CD4-positive, alpha-beta T cell treated with Interferon gamma for 1 hour (primary cell): ENCODE results near the gene HES7.
"Not testable (repeated sequence)": the region's sequence is repeated elsewhere in the genome, so short reads cannot be mapped to it uniquely, and the experiment has no call there.

ENCODE experiments used
- DNase-seq: peaks from one replicate; pipeline ENCODE4 v3.0.0-alpha.2; 2020

HES7 gene

DNA sequence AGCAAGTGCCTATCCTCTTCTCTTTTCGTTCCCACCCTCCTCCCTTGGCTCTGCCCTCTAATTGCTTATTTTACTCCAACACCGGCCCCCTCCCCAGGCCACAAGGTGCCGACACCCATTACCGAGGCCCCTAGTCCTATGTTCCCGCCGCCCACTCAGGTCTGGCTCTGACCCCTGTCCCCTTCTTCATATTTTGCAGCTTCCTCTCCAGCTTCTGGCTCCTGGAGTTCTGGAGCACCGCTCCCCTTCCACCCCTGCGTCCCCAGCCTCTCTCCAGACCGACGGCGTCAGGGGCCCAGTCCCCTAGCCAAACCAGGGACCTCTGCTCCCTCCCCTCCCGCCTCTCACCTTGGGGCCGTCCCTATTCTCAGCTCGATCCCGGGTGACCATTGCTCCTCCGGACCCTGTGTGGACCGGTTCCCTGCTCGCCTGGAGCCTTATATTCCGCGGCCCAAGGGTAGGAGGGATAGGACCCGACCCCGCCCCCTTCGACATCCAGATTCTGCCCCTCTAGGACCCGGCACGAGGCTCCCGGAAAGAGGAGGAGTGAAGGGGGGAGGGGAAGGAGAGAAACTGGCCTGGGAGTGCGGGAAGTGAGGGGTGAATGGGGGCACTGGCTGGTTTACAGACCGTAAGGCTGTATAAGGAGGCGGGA lies at the start of gene HES7:
HES7 (minus strand) TSS at position 412 of the 655 bp plus-strand sequence; CDS start at position 390, 22 bp downstream.
- no peak for DNase-seq

DNA sequence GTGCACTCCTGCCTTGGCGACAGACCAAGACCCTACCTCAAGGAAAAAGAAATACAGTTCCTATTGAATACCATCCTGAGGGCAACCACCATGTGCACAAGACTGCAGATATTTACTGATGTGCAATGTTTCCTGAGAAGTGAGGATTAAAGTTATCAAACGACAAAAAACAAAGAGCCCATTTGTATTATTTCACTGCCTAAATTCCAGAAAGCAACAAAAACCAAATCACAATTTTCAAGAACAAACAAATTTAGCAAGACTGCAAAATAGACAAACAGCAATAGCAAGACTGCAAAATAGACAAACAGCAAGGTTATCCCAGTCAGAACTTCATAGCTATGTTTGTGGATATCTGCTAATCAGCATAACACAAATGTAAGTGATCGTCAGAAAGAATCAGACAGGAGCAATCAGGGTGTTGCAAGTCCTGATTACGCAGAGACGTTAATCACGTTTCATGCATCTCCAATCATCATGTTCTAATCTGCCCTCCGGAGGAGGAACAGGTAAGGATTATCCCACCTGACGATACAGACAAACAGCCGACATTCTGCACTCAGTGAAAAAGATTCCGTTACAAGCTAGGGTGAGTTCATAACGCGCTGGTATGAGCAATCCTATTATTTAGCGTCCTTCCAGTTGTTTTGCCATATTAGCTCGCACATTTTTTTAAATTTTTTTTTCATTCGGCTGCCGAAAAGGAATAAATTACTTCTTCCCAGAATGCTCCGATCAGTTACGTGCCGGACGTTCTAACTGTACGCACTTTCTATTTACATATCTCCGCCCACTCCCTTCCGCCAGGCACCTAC lies 49.4 kb upstream of the HES7 start:
- peak; percentile 89 for DNase-seq

DNA sequence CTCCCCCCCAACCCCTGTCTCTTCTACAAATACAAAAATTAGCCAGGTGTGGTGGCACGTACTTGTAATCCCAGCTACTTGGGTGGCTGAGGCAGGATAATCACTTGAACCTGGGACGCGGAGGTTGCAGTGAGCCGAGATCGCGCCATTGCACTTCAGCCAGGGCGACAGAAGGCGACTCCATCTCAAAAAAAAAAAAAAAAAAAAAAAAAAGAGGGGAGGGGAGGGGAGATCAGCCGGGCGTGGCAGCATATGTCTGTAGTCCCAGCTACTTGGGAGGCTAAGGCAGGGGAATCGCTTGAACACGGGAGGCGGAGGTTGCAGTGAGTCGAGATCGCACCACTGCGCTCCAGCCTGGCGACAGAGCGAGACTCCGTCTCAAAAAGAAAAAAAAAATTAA lies 46.3 kb upstream of the HES7 start:
- not testable (repeated sequence) for DNase-seq

DNA sequence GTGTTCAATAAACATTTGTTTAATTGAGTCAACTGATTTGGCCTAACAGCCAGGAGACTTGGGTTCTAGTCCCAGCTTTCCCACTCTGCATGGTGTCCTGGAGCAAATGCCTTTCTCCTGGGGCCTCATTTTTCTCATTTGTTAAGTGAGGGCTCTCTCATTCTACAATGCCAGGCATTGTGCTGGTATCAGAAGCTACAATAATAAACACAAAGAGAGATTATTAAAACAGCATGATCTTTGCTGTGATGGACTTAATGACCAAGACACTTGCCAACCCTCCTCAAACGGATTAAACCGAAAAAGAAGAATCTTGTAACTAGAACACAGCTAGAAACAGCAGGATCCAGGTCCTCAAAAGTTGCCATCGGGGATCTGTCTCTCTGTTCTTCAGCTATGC lies 43.6 kb upstream of the HES7 start:
- no peak for DNase-seq

DNA sequence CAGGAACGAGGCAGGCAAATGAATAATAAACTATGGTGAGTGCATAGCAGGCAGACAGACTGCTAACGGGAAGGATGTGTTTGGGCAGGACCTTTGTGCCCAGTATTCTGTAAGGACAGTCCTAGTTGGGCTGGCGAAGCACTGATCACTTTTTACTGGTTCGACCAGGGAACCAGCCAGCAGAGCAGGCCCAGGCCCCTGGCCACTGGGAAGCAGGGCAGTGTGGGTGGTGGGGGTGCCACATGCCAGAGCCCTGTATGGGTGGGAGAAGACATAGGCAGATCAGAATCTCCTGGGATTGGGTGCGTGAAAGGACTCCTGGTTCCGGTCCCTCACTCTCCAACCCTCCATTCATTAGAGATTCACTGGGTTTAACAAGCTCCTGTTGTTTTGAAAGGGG lies 42.8 kb upstream of the HES7 start:
- DNase-seq, result no peak

DNA sequence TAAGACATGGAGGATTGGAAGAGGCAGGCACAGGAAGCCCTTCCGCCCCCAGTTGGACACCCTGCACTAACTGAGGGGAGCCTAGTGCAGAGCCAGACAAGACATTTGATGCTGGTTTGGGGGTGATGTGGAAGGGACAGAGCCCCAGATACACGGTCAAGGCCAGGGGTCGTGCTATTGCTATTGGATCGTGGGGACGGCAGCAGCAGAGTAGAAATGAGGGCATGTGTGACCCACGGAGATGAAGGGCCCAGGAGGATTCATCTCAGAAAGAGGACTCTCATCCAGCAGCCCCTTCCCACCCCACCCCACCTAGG lies 40.9 kb upstream of the HES7 start:
- no peak for DNase-seq

DNA sequence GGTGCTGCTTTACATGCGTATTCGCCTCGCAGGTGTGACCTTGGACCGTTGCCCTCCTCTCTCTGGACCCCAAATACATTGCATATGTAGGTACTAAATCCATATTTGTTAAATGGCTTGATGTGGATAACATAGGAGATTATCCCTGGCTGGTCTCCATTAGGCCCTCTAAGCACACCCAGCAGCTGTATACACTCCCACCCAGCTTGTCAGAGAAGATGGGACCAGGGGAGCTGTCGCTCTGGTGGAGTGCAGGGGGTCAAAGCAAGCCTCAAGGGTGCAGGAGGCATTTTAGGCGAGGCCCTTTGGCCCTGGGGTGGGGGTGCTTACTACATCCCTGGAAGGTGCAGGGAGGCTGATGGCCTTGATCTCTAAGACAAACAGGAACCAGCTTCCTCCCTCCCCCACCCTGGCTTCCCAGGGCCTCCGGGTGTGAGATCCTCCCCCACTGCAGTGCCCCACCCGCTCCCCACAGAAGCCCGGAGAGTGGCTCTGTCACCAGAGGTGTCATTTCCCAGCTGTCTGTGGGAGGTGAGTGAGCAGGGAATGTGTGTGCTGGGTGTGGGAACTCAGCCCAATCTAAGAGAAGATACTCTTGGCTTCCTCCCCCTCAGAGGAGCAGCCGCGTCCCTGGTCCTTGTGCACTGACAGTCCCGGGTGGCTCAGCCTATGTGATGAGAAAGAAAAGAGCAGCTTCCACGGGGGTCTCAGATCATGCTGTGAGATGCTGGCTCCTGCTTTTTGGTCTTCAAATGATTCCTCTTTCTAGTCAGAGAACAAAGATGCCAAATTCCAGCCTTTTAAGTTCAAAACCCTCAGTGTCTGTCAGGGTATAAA lies 40.3 kb upstream of the HES7 start:
- peak; percentile 75 for DNase-seq

DNA sequence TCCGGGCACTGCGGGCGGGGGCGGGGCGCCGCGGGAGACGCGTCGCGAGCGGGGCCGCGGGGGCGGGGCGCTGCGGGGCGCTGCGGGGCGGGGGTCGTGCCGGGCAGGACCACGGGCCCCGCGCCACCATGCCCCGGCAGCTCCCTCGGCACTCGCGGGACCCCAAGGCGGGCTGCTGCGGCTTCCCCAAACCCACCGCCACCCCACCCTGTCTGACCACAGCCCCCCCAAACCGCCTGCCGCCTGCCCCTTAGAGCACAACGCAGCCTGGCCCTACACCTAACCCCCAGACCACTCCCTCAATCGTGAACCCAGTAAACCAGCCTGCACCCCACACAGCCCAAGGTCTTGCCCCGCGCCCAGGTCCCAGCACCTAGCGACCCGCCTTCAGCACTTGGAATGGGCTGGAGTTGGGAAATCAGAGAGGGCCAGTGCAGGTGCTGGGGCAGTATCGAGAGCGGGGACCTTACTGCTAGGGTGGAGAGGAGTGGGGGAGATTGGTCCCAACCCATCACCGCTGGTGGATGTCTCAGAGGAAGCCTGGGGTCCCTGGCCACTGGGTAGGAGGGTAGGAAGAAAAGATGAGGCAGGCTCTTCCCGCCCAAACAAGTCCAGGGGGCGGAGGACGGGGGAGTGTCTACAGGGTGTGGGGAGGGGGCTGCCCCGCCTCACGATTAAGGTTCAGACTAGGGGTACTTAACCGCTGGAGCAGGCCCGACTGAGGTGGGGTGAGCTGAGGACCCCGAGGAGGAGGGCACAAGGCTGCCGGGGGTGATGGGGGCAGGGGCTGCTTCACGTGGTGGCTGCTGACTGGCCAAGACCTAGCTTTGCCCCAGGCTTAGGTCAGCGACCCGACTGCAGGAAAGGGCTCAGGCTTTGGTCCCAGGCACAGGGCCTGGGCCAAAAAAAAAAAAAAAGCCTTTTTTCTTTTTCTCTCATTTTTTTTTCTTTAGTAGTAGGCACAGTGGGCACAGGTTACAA lies 39.4 kb upstream of the HES7 start:
- DNase-seq, result no peak

DNA sequence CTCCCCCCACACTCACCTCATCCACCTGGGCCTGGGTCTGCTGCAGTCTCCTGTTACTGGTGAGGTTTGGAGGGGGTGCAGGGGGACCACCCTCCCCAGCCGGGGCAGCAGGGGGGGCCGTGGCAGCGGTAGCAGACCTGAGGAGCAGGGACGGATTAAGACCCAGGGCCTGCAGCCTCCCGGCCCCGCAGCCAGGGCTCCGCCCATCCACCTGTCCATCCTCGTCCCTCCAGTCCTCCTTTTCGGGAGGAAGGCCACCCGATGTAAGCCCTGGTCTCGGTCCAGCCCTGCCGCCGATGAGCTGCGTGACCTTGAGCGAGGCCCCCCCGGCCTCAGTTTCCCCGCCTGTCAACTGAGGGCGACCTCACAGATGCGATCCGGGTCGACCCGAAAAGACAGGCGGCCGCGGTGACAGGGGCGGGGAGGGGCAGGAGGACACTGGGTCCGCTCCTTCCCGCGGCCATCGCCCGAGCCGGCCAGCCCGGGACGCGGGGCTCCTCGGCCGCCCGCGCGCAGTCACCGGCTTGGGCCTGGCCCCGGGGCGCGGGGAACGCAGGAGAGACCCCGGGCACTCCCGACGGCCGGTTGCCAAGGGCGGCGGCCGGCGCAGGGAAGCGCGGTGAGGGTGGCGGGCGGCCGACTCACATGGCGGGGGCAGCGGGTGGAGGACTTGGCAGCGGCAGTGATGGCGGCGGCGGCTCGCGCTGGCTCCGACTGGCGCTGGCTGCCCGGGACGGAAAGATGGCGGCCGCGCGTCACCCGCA lies 38.5 kb upstream of the HES7 start, which contains the start of gene VAMP2:
VAMP2 (minus strand) TSS at position 716 of the 764 bp plus-strand sequence; CDS start at position 647, 69 bp downstream.
- DNase-seq, result peak; percentile 84

DNA sequence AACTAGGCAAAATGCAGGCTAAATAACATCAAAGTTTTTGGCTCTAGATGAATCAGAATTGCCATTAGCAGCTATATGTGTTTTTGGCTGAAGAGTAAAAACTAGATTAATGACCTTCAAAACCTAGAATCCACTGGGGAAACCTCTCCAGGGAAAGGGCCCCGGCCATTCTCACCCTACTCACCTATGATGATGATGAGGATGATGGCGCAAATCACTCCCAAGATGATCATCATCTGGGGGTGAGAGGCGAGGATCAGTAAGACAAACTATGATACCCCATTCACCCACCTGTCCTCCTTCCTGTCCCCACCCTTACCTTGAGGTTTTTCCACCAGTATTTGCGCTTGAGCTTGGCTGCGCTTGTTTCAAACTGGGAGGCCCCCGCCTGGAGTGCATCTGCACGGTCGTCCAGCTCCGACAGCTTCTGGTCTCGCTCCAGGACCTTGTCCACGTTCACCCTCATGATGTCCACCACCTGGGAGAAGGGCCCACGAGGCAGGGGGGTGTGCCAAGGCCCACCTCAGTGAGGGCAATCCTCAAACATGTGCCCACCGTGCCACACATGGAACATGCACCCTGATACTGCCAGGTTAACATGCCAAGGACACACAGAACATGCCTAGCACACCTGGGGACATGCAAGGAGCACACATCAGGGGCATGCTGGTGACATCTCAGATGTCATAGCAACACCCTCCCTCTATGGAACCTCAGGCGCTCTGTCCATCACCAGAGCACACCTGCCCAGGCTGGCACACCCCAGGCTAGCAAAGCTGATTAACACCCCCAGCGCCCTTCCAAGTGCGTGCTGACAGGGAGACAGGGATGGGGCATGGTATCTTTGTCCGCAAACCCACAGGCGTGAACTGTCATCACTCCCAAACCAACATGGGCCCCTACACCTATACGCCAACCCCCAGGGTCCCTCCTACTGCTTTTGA lies 37.7 kb upstream of the HES7 start:
- no peak for DNase-seq

DNA sequence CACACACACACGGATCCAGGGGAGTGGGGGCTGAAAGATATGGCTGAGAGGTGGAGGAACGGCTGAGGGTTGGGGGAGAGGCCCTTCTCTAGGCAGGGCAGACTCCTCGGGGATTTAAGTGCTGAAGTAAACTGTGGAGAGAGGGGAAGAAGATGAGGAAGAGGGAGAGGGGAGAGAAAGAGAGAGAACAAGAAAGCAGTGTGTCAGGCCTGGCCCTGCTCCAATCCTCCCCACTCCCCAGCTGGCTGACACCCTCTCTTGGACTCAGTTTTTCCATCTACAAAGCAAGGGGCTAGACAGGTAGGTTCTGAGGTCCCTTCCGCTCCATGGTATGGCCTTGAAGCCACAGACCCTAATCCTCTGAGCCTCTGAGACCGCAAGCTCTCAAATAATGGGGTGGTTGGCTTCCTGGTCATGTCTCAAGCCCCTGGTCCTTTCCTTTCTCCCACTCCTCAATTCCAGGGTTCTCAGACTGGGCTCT lies 36.9 kb upstream of the HES7 start:
- no peak for DNase-seq

DNA sequence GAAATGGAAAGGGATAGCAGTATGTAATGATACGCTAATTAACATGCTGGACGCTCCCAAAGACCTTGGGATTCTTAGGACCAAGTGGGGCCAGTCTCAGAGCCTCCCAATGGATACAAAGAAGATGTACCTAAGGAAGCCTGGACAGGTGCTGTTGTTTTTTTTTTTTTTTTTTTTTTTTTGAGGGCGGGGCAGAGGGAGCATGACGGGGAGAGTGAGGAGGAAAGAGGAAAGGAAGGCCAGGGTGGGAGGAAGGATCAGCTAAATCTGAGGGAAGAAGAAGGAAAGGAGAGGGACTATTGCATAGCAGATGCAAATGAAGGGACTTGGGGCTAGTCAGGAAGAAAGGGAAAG lies 36.3 kb upstream of the HES7 start:
- no peak for DNase-seq

DNA sequence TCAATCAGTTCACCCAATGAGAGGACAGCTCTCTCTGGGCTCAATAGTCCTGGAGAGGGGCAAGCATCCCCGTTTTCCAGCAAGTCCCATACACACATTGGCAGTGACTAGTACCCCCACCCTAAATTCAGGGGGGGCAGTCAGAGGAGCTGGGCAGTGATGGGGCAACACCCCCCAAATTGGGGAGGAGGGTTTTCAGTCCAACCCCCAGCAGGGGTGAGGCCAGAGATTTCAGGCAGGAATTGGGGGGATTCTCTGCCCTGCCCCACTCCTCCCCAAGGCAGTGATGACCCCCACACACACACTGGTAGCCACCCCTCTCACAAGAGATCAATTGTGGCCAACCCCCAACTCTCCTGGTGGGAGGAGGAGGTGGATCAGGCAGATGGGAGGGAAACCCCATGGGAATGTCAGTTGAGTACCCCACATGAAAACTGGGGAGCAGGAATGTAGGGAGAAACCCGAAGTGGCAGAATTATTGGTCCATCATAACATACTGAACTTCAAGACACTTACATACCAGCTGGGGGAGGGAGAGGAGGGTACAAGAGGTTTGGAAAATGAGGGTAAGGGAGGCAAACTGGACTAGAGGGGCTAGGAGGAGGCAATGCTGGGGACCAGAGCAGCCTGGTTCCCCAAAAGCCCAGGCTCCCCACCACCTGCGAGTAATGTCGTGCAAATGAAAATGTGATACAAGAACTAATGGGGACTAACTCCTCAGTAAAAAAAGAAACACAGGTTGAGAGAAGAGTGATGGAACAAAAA lies 35.7 kb upstream of the HES7 start:
- DNase-seq, result no peak

DNA sequence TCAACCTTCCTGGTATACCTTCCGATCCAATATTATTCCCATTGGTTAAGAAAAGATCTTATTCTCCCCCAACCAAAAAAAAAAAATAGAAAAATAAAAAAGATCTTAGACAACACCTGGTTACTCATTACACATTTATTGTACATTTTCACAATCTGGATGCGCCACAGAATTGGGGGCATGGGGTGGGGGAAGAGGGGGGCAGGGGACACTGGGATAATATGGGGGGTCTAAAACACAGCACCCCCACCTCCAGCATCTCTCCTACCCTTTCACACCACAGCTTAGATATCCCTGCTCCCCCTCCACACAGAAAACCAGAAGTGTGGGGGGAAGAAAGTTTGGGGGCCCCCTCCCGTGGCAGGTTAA lies 35.1 kb upstream of the HES7 start:
- no peak for DNase-seq

DNA sequence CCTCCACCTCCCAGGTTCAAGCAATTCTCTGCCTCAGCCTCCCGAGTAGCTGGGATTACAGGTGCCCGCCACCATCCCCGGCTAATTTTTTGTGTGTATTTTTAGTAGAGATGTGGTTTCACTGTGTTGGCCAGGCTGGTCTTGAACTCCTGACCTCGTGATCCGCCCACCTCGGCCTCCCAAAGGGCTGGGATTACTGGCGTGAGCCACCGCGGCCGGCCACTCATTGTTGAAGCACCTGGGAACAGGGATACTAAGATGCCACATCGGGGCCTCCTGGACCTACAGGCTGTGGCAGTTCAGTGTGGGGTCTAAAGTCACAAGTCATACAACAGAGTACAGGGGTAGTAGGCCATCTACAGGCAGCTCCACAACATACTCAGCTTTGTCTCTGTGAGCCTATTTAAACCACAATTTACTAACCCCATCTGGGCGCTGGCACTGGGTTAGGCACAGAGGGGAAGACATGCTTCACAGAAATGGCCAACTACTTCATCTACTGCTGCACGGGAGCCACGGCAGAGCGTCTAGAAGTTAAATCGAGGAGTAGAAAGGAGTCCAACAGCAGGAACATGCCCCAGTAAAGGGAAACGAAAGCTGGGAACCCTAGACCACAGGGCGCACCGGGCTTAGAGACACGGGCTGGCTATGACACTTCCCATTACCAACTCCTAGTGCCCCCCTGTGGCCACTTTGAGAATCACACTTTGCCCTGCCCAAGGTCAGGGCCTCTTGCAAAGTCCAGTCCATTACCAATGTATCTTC lies 34.5 kb upstream of the HES7 start:
- peak; percentile 86 for DNase-seq

DNA sequence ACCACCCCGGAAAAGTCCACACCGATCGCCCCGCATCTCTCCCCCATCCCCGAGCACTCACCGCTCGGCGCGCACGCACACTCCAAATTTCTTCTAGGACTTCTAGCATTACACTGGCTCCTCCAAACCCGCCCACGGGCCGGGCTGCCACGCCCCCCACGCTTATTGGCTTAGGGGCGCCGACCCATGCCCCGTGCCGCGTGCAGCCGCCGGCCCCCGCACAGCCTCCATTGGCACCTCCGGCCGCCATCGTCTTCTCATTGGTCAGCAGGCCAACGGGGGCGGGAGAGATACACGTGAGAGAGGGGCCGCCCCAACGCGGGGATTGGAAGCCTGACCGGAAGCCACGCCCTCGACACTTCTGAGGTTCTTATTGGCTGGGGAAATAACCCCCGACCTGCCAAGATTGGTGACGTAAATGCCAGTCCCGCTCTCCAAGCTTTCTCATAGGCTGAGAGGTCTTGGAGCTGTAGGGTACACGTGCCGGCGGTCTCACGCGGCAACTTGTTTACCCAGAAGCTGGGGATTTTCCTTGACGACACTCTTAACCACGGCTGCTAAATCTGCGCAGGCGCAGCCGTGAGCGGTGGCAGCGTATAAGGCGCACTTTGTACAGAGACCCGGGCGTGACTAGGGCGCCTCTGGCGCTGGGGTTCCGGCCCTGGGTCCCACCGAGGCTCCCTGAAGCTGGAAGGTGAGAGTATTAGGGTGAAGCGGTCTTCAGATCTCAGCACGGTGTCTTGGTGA lies 32.5 kb upstream of the HES7 start:
- DNase-seq, result peak; percentile 100

DNA sequence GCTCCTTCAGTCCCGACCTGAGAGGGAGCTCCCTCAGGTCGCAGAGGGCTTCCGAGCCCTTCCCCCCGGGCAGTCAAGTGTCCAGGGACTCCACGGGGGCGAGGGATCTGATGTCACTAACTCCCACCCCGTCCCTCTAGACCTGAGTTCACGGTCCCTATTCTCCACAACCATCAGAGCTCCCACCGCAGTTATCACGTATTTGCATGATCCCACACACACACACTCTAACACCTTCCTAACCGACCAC lies 32.0 kb upstream of the HES7 start:
- DNase-seq, result no peak

DNA sequence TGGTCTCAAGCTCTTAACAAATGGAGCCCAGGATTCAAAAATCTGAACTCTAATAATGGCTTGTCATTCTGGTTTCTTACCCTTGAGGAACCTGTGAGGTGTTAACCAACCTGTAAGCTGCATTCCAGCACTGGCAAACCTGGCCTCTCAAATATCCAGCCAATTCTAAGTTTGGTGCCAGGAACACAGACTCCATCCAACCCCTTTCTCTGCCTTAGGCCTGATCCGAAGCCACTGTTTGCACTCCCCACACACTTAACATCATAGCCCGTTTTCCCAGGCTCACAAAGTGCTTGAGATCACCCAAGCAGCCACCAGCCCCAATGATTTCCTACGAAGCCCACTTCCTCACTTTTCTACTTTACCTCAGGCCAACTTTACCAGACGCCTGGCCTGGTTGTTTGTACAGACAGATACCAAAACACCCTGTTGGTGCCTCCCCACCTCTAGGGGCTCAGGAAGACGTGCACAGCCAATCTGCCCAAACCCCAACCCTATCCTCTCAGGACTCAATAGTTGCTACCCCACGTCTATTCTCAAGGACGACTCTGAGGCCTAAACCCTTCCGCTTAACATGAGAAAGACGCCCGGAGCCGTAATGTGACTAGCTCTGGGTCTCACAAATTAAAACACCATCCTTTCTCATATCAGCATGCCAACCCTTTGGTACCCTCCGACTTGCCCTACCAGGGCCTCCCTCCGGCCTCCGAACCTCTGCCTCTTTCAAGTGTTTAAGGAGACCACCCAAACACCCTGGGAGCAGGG lies 31.5 kb upstream of the HES7 start:
- no peak for DNase-seq
